IPS-NIHi7 (cell line): ENCODE data around the gene CCL25.
"Not testable (repeated sequence)": the region's sequence is repeated elsewhere in the genome, so short reads cannot be mapped to it uniquely, and the experiment has no call there.

Source experiments
- DNase-seq: peaks from one replicate; pipeline ENCODE4 v3.0.0; 2012; ENCODE audit warnings: mixed read lengths; ENCODE audit errors: extremely low spot score

CCL25 gene

GRCh38 chr19:8052464-8052859 is at the start of gene CCL25:
TSS of gene CCL25 (plus strand) at chr19:8052760. CDS start at chr19:8053050, 290 bp downstream.
- no peak for DNase-seq

- no peak for DNase-seq
These were observed 48.6 kb upstream of the CCL25 start for GRCh38 chr19:8004001-8004400.

- no peak for DNase-seq
These were observed 47.6 kb upstream of the CCL25 start for GRCh38 chr19:8004723-8005513.

GRCh38 chr19:8005534-8006256 is 46.9 kb upstream of the CCL25 start, which contains the start of gene ELAVL1:
TSS of gene ELAVL1 (minus strand) at chr19:8005641. CDS start at chr19:7991815, 13,826 bp downstream.
- DNase-seq: peak; percentile 97

GRCh38 chr19:8017808-8018207 is 34.8 kb upstream of the CCL25 start:
- DNase-seq: peak; percentile 50

GRCh38 chr19:8020681-8021080 is 31.9 kb upstream of the CCL25 start:
- DNase-seq: no peak

- DNase-seq: no peak
These were observed 31.2 kb upstream of the CCL25 start for GRCh38 chr19:8021374-8021773.

- no peak for DNase-seq
These were observed 30.3 kb upstream of the CCL25 start for GRCh38 chr19:8022275-8022674.

GRCh38 chr19:8023371-8023770 is 29.2 kb upstream of the CCL25 start:
- no peak for DNase-seq

GRCh38 chr19:8024256-8024655 is 28.3 kb upstream of the CCL25 start:
- not testable (repeated sequence) for DNase-seq

GRCh38 chr19:8025316-8025715 is 27.2 kb upstream of the CCL25 start:
- no peak for DNase-seq

GRCh38 chr19:8028951-8029491 is 23.5 kb upstream of the CCL25 start:
- peak; percentile 78 for DNase-seq

- DNase-seq: no peak
These were observed 21.6 kb upstream of the CCL25 start for GRCh38 chr19:8030960-8031359.

- DNase-seq: not testable (repeated sequence)
These were observed 19.0 kb upstream of the CCL25 start for GRCh38 chr19:8033287-8034177.

- DNase-seq: no peak
These were observed 18.4 kb upstream of the CCL25 start for GRCh38 chr19:8034178-8034525.

GRCh38 chr19:8036434-8037099 is 16.0 kb upstream of the CCL25 start:
- DNase-seq: no peak

GRCh38 chr19:8038815-8039214 is 13.7 kb upstream of the CCL25 start:
- no peak for DNase-seq

GRCh38 chr19:8039231-8039630 is 13.3 kb upstream of the CCL25 start:
- no peak for DNase-seq

GRCh38 chr19:8041531-8041931 is 11.0 kb upstream of the CCL25 start:
- no peak for DNase-seq

GRCh38 chr19:8042900-8043299 is 9.7 kb upstream of the CCL25 start:
- no peak for DNase-seq

GRCh38 chr19:8044018-8044417 is 8.5 kb upstream of the CCL25 start:
- no peak for DNase-seq
